OCI-LY3 (cell line): Measurements from ENCODE around the gene WDR90.

ENCODE experiments used
- H2AFZ ChIP-seq: fragments of 200-600, 300-600 bp; shearing (Covaris generic); 2 replicates; pipeline ENCODE4 v1.6.0; 2014; ENCODE audit warnings: antibody characterized with exemption, low read depth, low read length
- H3K27ac ChIP-seq: fragments of 200-600, 300-600 bp; sonication (generic); 2 replicates; pipeline ENCODE4 v1.5.1; 2014; ENCODE audit warnings: mild to moderate bottlenecking, low read length, moderate library complexity, mixed read lengths
- H3K27me3 ChIP-seq: fragments of 200-600, 300-600 bp; sonication (generic); 2 replicates; pipeline ENCODE4 v1.6.1; 2014; ENCODE audit warnings: low read depth, low read length, mixed read lengths
- H3K36me3 ChIP-seq: fragments of 200-600, 300-600 bp; sonication (generic); replicated peaks from 2 replicates; pipeline ENCODE3; 2014; ENCODE audit warnings: low read depth, low read length, mixed read lengths
- H3K4me1 ChIP-seq: fragments of 300-600, 200-600 bp; sonication (generic); 2 replicates; pipeline ENCODE4 v1.6.1; 2014; ENCODE audit warnings: low read length, mixed read lengths
- H3K4me2 ChIP-seq: fragments of 200-600, 300-600 bp; sonication (generic); 2 replicates; pipeline ENCODE4 v1.6.1; 2014; ENCODE audit warnings: low read length, mixed read lengths
- H3K4me3 ChIP-seq: fragments of 300-600, 200-600 bp; sonication (generic); 2 replicates; pipeline ENCODE4 v1.5.1; 2014; ENCODE audit warnings: antibody characterized with exemption, mild to moderate bottlenecking, low read length, moderate library complexity
- H3K79me2 ChIP-seq: fragments of 300-600, 200-600 bp; shearing (Covaris generic); 2 replicates; pipeline ENCODE4 v1.6.1; 2014; ENCODE audit warnings: mild to moderate bottlenecking, low read length, mixed read lengths
- H3K9ac ChIP-seq: fragments of 300-600, 200-600 bp; shearing (Covaris generic); 2 replicates; pipeline ENCODE4 v1.6.0; 2014; ENCODE audit warnings: mild to moderate bottlenecking, low read length, moderate library complexity
- H3K9me3 ChIP-seq: fragments of 200-600, 300-600 bp; shearing (Covaris generic); 2 replicates; pipeline ENCODE4 v1.6.1; 2014; ENCODE audit warnings: low read length, mixed read lengths; ENCODE audit not compliant: insufficient read depth
- H4K20me1 ChIP-seq: fragments of 200-600, 300-600 bp; sonication (generic); 2 replicates; pipeline ENCODE4 v1.6.1; 2016; ENCODE audit warnings: low read length, mixed read lengths; ENCODE audit not compliant: insufficient read depth
- EZH2phosphoT487 ChIP-seq: fragments of 200-600 bp; shearing (Covaris generic); IDR thresholded peaks from 2 replicates; pipeline ENCODE4 v1.6.1; 2018; ENCODE audit warnings: antibody characterized with exemption, mixed run types, low read depth
- TF ChIP-seq, protein P1 (sequence below): fragments of 200-600, 300-600 bp; sonication (generic); IDR thresholded peaks from 2 replicates; pipeline ENCODE4 v1.5.1; 2014; ENCODE audit warnings: antibody characterized with exemption, low read length, low read depth

WDR90 gene

DNA sequence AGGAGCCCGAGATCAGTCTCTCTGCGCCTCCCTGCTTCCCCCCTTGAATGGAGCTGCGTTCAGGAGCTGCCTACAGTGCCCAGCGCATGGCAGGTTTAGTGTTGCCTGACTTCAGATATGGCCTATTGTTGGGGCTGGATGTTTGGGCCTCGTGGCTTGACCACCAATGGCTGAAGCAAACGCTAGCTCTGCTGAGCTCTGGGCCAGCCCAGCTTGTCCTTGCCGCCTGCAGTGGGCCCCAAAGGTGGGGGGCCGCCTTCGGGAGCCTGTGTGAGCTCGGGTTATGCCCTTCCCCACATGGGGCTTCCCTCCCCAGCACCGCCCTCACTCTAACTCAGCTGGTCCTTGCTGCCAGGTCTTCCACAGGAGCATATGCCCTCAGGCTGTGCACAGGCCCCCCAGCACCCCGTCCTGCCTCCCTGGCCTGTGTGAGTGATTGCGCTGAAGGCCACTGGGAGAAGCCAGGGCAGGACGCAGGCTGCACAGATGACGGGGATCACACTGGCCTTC is 11.1 kb upstream of the WDR90 start:
- H3K27ac ChIP-seq, result no peak overlapping the region
- H3K9me3 ChIP-seq, result no peaks in the 10 kb centered on the region
- H3K4me2 ChIP-seq, result no peak overlapping the region
- H3K9ac ChIP-seq, result no peak overlapping the region
- H4K20me1 ChIP-seq, result peaks cover 10% of the 10 kb centered on the region; the same call in 1 of the 2 replicates
- H3K27me3 ChIP-seq, result no peaks in the 10 kb centered on the region
- H3K79me2 ChIP-seq, result peaks cover 30% of the 10 kb centered on the region
- no peak overlapping the region for H2AFZ ChIP-seq
- peaks cover 23% of the 10 kb centered on the region for H3K4me1 ChIP-seq
- TF ChIP-seq, protein P1, sequence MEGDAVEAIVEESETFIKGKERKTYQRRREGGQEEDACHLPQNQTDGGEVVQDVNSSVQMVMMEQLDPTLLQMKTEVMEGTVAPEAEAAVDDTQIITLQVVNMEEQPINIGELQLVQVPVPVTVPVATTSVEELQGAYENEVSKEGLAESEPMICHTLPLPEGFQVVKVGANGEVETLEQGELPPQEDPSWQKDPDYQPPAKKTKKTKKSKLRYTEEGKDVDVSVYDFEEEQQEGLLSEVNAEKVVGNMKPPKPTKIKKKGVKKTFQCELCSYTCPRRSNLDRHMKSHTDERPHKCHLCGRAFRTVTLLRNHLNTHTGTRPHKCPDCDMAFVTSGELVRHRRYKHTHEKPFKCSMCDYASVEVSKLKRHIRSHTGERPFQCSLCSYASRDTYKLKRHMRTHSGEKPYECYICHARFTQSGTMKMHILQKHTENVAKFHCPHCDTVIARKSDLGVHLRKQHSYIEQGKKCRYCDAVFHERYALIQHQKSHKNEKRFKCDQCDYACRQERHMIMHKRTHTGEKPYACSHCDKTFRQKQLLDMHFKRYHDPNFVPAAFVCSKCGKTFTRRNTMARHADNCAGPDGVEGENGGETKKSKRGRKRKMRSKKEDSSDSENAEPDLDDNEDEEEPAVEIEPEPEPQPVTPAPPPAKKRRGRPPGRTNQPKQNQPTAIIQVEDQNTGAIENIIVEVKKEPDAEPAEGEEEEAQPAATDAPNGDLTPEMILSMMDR, result no peak
- no peak for TF ChIP-seq EZH2phosphoT487
- H3K4me3 ChIP-seq, result no peak overlapping the region
- H3K36me3 ChIP-seq, result peaks cover 14% of the 10 kb centered on the region

DNA sequence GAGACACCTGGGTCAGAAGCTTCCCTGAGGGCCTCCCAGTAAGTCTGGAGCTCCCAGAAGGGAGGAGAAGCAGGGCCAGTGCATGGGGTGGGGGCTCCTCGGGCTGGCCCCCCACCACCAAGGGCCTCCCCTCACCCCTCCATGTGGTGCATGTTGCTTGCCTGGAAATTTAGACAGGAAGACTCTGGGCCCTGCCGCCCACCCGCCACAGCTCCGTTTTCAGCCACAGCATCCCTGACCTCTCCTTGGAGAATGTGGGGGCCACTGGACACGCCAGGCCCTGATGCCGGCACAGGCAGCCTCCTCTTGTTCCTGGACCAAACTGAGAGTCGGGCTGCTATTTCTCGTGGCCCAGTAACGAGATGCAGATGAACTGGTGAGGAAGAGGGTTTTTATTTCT is 10.3 kb upstream of the WDR90 start:
- no peaks in the 10 kb centered on the region for H3K9me3 ChIP-seq
- H3K4me3 ChIP-seq, result no peak overlapping the region
- H3K27me3 ChIP-seq, result no peaks in the 10 kb centered on the region
- no peak overlapping the region for H3K27ac ChIP-seq
- H3K4me1 ChIP-seq, result peaks cover 26% of the 10 kb centered on the region
- peaks cover 10% of the 10 kb centered on the region; the same call in 1 of the 2 replicates for H4K20me1 ChIP-seq
- no peak overlapping the region for H2AFZ ChIP-seq
- H3K79me2 ChIP-seq, result peaks cover 38% of the 10 kb centered on the region
- H3K4me2 ChIP-seq, result no peak overlapping the region
- TF ChIP-seq EZH2phosphoT487, result no peak
- TF ChIP-seq, protein P1, result no peak
- no peak overlapping the region for H3K9ac ChIP-seq
- H3K36me3 ChIP-seq, result peaks cover 13% of the 10 kb centered on the region

DNA sequence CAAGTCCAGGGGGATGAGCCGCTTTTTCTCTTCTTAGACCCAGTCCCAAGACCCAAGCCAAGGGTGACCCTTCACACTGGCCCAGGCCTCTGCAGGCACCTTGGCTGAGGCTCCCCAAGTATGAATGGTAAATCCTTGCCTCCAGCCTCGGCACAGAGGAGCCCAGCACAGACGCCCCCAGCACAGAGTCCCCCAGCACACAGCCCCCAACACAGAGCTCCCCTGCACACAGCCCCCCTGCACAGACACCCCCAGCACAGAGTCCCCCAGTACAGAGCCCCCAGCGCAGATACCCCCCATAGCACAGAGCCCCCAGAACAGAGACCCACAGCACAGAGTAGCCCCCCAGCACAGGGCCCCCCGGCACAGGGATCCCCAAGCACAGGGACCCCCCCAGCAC is 8.6 kb upstream of the WDR90 start:
- Histone ChIP-seq H3K79me2 (peaks cover 33% of the 10 kb centered on the region), H3K36me3 (peaks cover 3% of the 10 kb centered on the region), H4K20me1 (no peaks in the 10 kb centered on the region), H3K4me3 (peak overlapping the region; percentile 82), H3K4me1 (peaks cover 19% of the 10 kb centered on the region), H3K27ac (no peak overlapping the region), H3K27me3 (no peaks in the 10 kb centered on the region), H2AFZ (no peak overlapping the region), H3K9ac (peak overlapping the region; percentile 90; the same call in 1 of the 2 replicates), H3K9me3 (no peaks in the 10 kb centered on the region), H3K4me2 (peak overlapping the region; percentile 95)
- TF ChIP-seq EZH2phosphoT487, result no peak
- TF ChIP-seq, protein P1, result no peak

DNA sequence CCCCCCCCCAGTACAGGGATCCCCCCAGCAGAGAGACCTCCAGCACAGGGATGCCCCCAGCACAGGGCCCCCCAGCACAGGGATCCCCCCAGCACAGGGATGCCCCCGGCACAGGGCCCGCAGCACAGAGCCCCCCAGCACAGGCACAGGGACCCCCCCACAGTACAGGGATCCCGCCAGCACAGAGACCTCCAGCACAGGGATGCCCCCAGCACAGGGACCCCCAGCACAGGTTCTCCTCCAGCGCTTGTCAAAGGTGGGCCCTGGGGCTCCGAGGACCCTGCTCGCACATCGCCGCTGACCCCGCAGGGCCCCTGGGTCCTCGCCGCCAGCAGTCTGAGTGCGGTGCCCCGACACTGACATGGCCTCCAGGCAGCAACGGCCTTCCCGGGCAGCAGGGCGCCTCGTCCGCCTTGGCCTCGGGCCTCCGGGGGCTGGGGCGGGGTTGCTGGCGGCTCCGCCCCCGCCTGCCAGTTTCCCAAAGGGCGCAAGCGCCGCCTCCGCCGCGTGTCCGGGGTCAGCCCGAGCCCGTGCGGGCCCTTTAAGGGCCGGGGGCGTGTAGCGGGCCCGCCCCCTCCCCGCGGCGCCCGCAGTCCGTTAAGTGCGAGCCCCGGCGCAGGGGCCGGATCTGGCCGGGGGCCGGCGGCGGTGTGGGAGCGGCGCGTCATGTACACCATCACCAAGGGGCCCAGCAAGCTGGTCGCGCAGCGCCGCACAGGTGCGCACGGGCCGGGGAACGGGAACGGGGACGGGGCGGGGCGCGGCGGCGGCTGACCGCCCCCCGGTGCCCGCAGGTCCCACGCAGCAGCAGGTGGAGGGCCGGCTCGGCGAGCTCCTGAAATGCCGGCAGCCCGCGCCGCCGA is 7.6 kb upstream of the WDR90 start, which contains the start of gene MCRIP2:
Gene MCRIP2 (plus strand): TSS at position 503 of the 863 bp plus-strand sequence. CDS start 164 bp downstream, at position 667.
- H3K27me3 ChIP-seq, result no peaks in the 10 kb centered on the region
- H3K36me3 ChIP-seq, result peaks cover 3% of the 10 kb centered on the region
- peak within 1 kb of the TSS; percentile 82 for H3K4me3 ChIP-seq
- TF ChIP-seq, protein P1, result no peak
- TF ChIP-seq EZH2phosphoT487, result no peak
- peaks cover 19% of the 10 kb centered on the region for H3K4me1 ChIP-seq
- H3K9me3 ChIP-seq, result no peaks in the 10 kb centered on the region
- peak within 1 kb of the TSS; percentile 90 for H3K9ac ChIP-seq
- H3K27ac ChIP-seq, result peak within 1 kb of the TSS; percentile 55
- peak within 1 kb of the TSS; percentile 95 for H3K4me2 ChIP-seq
- peak within 1 kb of the TSS; percentile 73; the same call in 1 of the 2 replicates for H2AFZ ChIP-seq
- peaks cover 7% of the 10 kb centered on the region; the same call in 1 of the 2 replicates for H4K20me1 ChIP-seq
- peaks cover 29% of the 10 kb centered on the region for H3K79me2 ChIP-seq
